Suprapubic skin (tissue), 4 donors: Measurements from ENCODE around the gene KRTAP5-4.
"Not testable (repeated sequence)": the region's sequence is repeated elsewhere in the genome, so short reads cannot be mapped to it uniquely, and the experiment has no call there.

Experiments used
- CTCF ChIP-seq, 2 donors: fragments of 200-600 bp in 1 of 2; fragments of 450-650 bp in 1 of 2; sonication (generic) in 1 of 2; IDR thresholded peaks; one replicate each; pipeline ENCODE4 v1.5.1; 2016 to 2019; ENCODE audit warnings: antibody characterized with exemption in 2 of 2, mild to moderate bottlenecking in 1 of 2, moderate library complexity in 1 of 2
- EP300 ChIP-seq: sonication (generic); formaldehyde crosslinking; IDR thresholded peaks from one replicate; pipeline ENCODE4 v1.6.1; 2017; ENCODE audit warnings: antibody characterized with exemption
- POLR2A ChIP-seq, 2 donors: fragments of 450-650 bp; IDR thresholded peaks; one replicate each; pipeline ENCODE4 v1.6.1; 2017; ENCODE audit warnings: antibody characterized with exemption in 2 of 2, mild to moderate bottlenecking in 2 of 2, moderate library complexity in 2 of 2
- POLR2AphosphoS5 ChIP-seq, 3 donors: sonication (generic); formaldehyde crosslinking; IDR thresholded peaks; one replicate each; pipeline ENCODE4 v1.6.1; 2017; ENCODE audit warnings: antibody characterized with exemption in 3 of 3

DNA sequence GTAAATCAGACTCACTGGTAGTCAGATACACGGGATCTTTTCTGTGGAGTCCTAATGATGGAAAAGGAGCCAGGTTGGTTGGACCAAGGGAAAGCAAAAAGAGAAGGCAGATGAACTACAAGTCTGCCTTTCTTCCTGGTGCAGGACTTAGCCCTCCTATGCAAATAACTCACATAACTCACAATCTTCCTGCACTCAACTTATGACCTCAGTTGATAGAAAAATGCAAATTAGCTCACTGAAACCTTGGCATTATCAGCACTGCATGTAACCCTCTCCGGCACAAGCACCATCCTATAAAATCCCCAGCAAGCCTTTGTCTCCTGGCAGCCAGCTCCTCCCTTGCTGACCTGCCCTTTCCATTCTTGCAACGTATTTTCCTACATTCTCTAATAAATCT, 20.3 kb downstream of the KRTAP5-4 start:
- TF ChIP-seq CTCF (IDR thresholded peaks at IDR 0.05); POLR2A (IDR thresholded peaks at IDR 0.05); POLR2AphosphoS5 (IDR thresholded peaks at IDR 0.05); EP300: not testable (repeated sequence)
